Central memory CD4-positive, alpha-beta T cell (primary cell): ENCODE results near the gene SORBS1.

Source experiments
- DNase-seq: peaks from one replicate; pipeline ENCODE4 v3.0.0; 2022

Gene SORBS1

DNA sequence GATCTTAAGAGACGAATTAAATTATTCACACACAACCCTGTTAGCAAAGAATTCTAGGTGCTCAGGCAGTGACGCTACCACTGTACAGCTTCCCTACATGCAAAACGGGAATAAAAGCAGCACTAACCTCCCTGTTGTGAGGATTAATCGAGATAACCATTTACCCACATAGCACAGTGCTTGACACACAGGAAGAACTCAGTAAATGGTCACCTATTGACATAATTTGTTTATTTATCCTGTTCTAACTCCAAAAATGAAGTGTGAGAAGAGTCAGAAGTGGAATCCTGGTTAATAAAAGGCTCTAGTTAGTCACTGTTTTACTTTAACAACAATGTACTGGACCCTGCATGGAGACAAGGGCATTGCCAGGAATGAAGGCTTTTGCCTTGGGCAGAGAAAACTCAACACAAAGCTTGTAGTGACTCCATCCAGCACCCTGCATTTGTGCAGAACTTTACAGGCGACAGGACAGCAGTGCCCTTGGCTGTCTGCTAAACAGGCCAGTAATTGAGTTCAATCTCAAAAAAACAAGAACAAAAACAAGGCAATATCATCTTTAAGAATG is 103.8 kb downstream of the SORBS1 start:
- DNase-seq, result no peak

DNA sequence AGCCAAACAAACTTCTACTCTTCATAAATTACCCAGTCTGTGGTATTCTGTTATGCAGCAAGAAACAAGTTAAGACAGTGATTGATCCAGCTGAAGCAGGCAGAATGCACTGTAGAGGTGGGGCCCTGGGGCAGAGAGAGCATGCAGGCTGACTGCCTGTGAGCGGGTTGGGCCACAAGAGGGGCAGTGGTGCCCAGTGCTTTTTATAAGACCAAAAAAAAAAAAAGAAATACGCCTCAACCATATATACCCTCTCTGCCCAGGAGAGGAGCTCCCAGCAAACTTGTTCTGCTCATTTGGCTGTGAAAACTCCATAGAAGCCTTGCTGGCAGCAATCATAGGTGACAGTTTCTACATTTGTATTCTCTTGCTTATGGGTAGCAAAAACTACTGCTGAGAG is 104.7 kb downstream of the SORBS1 start:
- DNase-seq, result no peak

DNA sequence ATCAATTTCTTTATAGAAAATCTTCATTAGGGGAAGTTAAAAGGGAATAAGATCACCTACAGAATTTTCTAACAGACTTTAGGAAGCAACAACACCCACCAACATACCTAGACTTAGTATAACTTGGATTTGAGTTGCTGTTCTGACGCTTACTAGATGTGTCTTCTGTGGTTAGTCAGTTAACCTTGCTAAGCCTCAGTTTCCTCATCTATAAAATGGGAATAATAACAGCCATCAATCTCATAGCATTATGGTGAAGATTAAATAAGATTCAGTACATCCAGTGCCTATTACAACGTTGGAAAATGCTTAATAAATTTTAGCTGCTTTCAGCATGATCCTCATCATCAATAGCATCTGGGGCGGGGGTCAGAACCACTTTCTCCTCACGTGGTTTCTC is 106.2 kb downstream of the SORBS1 start:
- DNase-seq, result no peak

DNA sequence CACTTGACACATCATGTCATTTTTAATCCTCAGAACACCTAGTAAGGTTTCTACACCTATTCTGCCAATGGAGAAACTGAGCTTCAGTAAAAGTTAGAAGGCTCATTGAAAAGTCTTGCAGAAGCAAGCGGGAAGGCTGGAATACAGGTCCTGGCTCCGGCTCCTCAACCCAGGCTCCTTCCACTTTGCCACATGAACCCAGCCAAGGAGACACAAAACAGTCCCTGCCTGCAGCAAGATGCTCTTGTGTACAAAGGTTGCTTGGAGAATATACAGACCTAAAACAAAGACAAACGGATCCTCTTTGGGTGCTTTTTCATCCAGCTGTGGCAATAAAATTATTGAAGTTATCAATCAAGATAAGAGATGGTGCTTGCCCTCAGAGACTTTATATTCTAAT is 106.8 kb downstream of the SORBS1 start:
- DNase-seq, result no peak

DNA sequence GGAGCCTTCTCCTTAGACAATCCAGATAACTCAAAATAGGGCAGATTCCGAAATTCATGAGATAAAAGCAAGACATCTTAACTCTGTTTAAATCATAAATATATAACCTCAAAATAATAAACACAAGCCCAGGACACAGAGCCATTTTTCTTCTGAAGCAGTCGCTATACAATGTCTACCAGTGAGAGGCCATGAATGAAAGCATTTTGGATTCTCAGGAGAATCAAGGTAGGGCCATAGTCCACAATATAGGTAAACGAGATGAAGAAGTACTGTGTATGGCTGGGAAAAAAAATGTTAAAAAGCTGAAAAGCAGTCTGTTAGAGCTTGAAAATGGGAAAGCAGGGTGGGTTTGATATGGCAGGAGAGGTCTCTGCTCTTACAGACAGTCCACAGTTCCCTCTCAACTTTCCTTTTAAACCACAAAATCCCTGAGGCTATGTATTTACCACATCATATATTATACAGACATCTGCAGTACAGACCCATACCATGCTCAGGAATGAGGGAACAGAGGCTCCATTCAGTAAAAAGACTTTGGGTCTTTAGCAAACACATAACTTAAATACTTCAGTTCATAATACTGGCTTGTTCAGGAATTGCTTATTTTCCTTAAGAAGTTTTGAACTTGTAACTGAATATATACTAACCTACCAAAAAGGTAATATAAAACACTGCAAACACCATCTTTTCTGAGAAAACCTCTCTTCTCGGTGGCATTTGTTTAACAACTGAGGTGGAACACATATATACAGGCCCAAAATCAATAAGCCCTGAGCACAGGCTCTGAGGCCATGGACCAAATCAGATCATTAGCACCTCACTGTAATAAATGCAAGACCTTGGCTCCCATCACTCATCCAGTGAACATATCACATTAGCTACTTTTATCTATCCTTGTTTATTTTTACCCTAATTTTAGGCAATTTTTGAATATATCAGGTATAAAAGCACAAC is 109.3 kb downstream of the SORBS1 start:
- DNase-seq, result no peak

DNA sequence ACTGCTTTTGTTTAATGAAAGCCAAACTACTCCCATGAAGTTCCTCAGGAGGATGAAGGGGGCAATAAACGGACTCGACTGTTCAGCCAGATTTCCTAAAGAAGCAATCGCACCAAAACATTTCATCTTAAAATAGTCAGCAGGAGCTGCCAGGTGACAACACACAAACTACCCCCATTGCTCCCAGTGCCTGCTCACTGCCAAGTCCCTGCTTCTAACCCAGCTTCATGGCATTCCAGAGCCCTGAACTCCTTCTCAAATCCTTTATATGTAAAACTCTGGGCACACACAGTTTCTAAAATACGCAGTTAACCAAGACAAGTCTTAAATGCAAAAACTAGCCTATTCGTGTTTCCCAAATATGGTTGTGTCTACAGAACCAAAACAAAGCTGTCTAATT is 110.0 kb downstream of the SORBS1 start:
- DNase-seq, result no peak

DNA sequence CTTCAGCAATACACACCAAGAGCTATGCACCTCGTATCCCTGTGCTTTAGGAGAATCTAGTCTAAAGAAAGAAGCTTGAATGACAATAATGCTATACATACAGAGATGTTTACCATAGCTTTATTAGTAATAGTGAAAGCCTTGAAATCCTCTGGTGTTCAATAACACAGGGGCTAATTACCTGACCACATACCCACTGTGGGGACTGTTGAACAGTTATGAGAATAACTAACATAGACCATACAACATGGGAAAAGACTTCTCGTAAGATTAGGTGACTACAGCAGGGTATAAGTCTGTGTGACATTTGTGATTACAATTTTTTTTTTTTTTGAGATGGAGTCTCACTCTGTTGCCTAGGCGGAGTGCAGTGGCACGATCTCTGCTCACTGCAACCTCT is 111.0 kb downstream of the SORBS1 start:
- DNase-seq, result no peak

DNA sequence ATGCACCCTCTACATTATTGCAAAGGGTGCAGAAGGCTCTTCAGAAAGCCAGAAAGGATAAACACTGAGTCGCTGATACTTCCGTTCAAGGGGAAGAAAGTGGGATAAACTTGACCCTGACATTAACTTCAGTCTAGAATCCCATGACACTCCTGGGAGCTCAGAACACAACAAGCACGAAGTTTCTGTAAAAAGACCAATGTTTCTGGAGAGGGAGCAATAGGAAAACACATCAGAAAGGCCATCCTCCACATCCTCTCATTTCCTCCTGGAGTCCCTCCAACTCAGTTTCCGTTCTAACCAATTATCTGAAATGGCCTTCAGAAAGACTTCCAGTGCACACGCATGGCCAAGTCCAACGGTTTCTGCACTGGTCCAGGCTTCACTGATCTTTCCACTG is 113.5 kb downstream of the SORBS1 start:
- DNase-seq, result no peak

DNA sequence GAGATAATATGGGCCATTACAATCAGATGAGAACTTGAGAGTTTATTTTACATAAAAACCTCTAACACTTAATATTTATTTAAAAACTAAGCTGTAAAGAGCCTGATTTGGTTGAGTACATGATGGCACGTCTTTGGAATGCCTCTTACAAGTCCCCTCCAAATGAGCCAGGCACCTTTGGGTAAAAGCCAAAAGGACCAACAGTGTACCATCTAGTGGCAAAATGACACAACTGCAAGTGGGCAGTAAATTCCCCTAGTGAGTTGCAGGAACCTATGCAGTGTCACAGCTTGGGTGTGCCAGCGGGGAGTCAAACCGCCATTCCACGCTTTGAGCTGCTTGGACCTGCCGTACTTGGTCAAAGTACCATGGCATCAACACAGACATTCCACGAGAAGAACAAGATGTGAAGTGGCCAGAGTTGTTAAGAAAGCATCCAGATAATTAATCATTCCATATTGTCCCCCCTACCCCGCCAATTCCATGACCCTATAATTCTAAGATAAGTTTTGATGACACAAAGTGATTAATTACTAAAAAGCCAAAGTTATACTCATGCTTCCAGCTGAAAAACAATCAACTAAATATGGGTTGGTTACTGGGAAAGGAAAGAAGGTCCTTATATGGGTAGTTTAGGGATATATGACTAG is 115.2 kb downstream of the SORBS1 start:
- no peak for DNase-seq

DNA sequence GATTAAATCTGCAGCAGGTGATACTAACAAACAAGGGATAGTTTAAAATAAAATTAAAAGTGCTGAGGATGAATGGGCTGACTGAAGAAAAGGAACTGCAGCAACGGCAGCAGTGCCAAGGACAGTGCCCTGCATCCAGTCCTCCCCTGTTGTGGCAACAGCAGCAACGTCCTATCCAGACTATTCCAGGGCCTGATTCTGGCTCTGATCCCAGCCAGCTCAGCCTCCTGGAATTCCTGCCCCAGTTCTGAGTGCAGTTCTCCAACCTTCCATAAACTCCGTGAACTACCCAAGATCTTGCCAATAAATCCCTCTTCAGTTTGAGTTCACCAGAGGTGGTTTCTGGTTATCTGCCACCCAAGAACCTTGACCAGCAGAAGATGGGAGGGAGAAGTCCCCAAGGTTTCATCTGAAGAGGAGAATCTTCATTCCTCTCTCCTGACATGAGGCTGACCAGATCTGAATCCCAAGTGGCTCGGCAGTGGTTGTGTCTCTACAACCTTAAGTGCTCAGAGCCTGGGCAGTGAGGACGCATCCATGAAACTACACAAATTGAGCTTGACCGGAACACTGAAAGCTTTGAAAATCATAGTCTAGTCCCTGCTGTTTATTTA is 115.8 kb downstream of the SORBS1 start:
- no peak for DNase-seq

DNA sequence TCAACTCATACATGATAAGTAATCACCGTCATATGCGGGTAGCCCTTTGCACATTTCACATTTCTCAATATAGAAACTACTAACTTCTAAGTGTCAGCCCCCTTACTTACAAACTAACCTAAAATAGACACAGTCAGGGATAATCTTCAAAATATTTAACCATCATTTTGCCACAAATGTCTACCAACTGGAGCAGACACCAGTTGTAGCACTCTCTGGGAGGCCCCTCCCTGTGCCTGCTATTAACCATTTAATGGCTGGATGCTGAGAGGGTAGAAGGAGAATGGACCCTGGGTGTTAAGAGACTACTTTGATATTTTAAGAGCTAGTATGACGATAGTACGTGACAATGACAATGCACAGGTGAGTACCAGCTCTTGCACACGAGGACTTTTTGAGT is 116.4 kb downstream of the SORBS1 start:
- no peak for DNase-seq

DNA sequence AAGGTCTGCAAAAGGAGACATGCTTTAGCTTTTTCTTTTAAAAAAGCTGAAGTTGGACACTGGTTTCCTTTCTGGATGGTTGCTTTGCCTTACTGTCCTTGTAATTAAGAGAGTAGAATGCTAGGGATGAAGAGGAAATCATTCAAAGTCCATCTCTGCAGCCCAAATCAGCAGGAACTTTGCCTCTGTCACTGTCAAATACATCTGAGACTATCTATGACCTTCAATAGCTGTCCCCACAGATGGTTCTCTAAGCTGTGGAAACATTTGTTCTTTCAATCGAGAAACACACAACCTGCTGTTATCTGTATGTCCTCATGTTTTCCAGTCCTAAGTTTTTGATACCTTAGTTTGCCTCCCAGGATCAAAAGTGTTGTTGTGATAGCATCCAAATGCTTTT is 117.5 kb downstream of the SORBS1 start:
- DNase-seq, result no peak

DNA sequence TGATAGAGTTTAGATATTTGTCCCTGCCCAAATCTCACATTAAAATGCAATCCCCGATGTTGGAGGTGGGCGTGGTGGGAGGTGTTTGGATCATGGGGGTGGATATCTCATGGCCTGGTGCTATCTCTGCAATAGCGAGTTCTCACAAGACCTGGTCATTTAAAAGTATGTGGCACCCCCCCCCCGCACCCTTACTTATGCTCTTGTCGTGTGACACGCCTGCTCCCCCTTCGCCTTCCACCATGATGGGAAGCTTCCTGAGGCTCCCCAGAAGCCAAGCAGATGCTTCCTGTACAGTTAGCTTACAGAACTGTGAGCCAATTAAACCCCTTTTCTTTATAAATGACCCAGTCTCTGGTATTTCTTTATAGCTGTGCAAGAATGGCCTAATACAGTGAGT is 118.8 kb downstream of the SORBS1 start:
- DNase-seq, result no peak

DNA sequence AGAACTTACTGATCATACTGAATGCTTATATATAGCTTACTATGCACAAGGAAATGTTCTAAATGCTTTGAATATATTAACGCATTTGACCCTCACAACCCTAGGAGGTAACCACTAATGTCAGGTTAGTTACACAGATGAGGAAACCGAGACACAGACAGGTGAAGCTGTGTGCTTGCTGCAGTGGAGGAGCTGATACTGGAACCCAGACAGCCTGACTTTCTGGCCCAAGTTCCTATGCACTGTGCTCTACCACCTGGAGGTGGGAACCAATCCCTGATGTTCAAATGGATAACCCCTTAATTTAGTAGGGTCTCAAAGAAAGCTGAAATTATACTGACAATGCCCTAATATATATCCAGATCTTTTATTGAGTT is 119.6 kb downstream of the SORBS1 start:
- no peak for DNase-seq

DNA sequence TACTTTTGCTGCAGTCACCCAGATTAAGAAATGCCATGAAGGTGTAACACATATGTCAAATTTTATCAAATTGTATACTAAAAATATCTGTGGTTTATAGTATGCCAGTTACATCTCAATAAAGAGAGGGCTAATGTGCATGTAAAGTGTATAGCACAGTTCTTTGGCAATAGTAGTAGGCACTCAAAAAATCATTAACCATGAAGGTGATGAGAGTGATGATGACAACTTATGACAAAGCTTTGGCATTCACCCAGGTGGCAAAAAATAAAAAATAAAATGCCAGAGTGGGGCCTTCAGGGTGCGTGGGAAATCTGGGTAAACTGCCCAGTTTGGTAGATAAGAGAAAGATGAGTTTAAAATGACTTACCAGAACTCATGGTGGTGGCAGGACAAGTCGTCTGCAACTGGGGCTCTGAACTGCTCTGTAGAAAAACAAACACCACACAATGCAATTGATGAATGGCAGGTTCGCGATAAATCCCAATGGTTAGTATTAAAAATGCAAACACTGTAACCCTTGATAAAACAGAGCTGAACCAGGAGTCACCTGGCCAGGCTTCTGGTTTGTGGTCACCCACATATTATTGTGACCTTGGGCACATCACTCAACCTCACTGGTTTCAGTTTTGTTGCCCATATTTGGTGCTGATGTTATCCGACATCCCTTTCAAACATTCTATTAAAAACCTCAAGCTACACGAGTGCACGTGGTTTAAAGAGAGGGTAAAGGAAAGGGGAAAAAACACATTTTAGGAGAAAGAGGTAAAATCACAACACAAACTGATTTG is 120.2 kb downstream of the SORBS1 start:
- DNase-seq, result no peak

DNA sequence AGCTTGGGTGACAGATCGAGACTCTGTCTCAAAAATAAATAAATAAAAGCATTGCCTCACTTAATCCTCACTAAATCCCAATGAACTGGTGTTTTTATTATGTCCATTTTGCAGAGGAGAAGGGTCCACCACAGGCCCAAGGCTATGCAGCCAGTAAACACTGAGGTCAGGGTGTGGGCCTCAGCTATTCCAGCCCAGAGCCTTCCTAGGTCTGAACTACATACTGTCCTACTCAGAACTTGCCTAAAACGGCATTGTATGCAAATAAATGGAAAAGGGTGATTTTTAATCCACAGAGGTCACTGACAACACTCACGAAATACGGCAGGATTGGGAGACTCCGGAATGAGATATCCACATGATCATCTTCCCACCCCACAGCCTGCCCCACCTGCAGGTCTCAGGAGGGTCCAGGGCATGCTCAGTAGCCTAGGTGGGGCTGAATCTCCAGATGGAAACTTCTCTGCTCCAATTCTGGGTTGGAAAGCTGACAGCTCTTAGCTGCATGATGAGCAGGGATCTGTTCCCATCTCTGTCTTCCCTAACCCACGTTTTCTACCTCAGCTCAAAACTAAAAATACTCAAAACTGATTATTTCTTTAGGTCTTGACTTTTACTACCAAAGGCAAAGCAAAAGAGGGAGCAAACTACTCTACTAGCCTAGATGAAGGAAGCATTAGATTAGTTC is 121.0 kb downstream of the SORBS1 start:
- DNase-seq, result no peak

DNA sequence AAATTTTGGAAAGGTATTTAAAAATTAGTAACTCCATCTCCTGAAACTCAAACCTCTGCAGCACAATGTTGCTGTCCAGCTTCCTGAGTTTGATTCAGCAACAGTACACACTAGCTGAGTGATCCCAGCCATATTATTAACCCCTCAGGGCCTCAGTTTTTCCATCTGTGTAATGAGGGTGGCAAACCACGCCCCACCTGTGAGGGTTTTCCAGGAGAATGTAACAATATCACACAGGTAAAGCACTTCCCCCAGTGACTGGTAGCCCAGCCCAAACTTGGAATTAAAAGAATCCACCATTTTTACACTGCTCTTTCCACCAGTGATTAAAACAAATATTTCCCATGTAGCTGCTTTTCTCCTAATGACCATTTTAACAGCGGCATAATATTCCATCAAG is 122.4 kb downstream of the SORBS1 start:
- DNase-seq, result no peak

DNA sequence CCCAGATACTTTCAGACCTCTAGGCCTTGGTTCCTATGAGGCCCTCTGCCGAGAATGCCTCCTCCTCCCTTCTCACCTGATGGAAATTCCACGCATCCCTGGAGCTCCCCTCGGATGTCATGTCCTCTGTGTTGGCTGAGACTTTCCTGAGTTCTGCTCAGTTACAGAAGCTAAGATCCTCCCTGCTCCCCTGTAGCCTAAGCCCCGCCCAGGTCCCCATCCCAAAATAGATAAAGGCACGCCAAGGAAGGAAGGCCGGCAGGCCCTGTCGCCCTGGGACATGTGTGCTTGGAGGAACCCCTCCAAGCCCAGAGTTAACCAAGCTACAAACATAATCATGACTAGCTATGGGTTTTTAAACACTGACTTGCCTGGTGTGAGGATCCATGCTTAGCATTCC is 123.5 kb downstream of the SORBS1 start:
- no peak for DNase-seq

DNA sequence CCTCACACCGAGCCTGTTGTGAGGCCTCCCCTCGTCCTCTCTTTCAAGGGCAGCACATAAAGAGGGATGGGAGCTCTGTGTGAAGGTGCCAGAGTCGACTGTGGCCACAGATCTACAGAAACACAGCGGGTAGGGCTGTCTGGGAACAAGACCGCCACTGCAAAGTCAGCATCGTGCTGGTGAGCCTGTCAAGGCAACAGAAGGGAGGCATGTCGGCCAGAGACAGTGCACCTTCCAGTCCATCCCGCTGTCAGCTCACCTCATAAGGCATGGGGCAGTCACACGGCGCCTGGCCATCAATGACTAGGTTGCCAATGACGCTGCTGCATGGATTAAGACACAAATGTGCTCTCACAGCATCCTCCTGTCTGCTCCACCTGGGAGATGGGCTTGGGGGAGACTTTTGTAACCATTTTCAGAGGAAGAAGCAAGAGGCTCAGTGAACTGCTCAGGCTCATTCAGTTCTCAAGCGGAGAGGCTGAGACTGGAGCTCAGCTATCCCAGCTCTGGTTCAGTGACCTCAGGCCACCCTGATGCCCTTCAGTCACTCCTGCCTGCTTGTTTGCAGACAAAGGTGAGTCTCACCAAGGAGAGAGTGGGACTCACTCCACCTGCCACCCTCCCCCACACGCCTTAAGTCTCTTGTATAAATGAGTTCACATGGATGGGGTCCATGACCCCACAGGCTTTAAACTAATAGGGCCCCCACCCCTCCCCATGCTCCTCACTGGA is 125.5 kb downstream of the SORBS1 start:
- no peak for DNase-seq

DNA sequence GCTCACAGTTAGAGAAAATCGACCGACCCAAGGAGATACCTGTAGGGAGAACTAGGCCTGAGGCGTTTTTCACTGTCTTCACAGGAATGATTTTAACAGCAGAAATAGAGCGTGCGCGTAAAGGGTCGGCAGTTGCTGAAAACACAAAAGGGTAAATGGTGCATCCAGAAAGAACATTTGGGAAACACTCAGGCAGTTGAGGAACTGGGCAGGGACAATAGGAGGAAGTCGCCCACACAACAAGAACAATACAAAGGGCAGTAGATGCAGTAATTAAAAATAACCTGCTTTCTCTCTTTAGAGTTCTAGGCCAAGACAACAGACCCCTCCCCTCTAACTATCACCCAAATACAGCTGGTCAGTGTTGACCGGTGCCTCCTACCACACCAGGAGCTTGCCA is 126.6 kb downstream of the SORBS1 start:
- no peak for DNase-seq

DNA sequence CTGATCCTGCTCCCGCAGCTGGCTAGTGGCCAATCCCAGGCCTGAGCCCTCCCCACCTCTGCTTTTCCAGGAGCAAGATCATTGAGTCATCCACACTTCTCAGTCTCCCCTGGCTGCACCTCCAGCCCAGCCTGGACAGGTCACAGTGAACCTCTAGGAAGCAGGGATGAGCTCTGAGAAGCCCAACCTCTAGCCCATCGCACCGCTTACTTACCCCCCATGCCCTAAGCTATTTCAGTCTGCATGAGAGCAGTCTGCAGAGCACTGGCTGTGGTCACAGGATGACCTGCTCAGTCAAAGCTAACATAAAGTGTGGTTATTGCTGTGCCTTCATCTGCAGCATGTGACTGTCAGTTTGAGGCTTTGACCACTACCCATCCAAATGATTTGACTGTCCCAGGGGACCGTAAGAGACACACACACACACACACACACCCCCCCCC is 129.2 kb downstream of the SORBS1 start:
- DNase-seq, result no peak
